ENCODE measurements around the gene TAF4.

TAF4 gene

GRCh38 chr20:62048346-62048761 lies 17.3 kb downstream of the TAF4 start:
- no peaks in the 10 kb centered on the region for H3K36me3 Mint-ChIP-seq
- H3K4me1 Mint-ChIP-seq: peaks cover 34% of the 10 kb centered on the region
- no peaks in the 10 kb centered on the region for H3K27me3 Mint-ChIP-seq
- ATAC-seq (ENCODE audit: low read depth) (no peak), DNase-seq (ENCODE audit: low spot score in 2 of 2) (no peak)
- no peak overlapping the region for H3K4me3 Mint-ChIP-seq
- H3K9me3 Mint-ChIP-seq: no peaks in the 10 kb centered on the region
- no peak overlapping the region for H3K27ac Mint-ChIP-seq

DNA sequence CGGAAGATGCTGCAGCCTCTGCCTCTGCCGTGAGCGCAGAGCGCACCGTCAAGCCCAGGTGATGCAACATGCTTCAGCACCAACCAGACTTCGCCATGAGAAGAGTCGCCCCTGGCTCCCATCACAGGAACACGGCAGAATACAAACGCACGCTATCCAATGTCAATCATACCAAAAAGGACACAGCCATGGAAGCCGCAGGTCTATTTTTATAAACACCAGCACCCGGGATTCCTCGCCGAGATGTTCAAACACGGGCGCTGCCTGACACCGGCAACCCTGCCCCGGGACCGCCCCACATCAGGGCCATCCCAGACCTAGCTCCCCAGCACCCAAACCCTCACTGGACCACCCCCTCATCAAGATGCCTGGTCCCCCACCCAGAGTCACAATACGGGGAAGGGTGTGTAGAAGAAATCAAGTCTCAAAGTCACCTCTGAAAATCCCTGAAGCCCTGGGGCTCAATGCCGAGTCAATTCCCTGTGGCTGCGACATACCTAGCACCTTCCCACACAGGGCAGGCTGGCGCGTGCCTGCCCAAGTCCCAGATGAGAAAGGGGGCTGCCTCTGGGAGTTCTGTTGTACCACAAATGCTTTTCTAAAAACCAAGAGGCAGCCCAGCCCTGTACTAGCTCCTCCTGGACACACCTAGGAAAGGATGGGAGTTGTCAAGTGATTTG lies 17.9 kb downstream of the TAF4 start:
- ATAC-seq (ENCODE audit: low read depth) (no peak), DNase-seq (ENCODE audit: low spot score in 2 of 2) (no peak)
- no peak overlapping the region for H3K27ac Mint-ChIP-seq
- no peaks in the 10 kb centered on the region for H3K9me3 Mint-ChIP-seq
- H3K27me3 Mint-ChIP-seq: no peaks in the 10 kb centered on the region
- no peak overlapping the region for H3K4me3 Mint-ChIP-seq
- no peaks in the 10 kb centered on the region for H3K36me3 Mint-ChIP-seq
- peaks cover 31% of the 10 kb centered on the region for H3K4me1 Mint-ChIP-seq

DNA sequence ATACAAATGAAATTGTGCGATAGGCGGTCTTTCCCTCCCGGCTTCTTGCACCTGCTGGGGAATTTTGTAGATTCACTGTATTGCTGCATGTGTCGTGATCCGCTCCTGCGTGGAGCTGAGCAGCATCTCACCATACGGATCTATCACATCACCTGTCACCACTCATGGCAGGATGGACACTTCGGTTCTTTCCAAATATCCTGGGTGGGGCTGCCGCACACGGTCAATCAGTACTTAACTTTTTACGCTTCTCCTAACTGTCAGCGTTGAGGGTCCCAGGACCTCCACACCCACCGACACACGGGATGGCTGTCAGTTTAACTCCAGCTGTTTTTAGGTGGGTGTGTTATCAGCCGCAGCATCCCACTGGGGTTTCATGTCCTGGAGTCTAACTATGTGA lies 19.2 kb downstream of the TAF4 start:
- H3K9me3 Mint-ChIP-seq: no peaks in the 10 kb centered on the region
- peaks cover 30% of the 10 kb centered on the region for H3K4me1 Mint-ChIP-seq
- peaks cover 2% of the 10 kb centered on the region for H3K36me3 Mint-ChIP-seq
- no peaks in the 10 kb centered on the region for H3K27me3 Mint-ChIP-seq
- no peak for DNase-seq (ENCODE audit: low spot score in 2 of 2)
- no peak for ATAC-seq (ENCODE audit: low read depth)
- no peak overlapping the region for H3K27ac Mint-ChIP-seq
- no peak overlapping the region for H3K4me3 Mint-ChIP-seq

GRCh38 chr20:62045529-62046285 lies 20.0 kb downstream of the TAF4 start:
- Mint-ChIP-seq H3K4me3 (no peak overlapping the region), H3K36me3 (peaks cover 3% of the 10 kb centered on the region), H3K27ac (no peak overlapping the region), H3K9me3 (no peaks in the 10 kb centered on the region), H3K4me1 (peaks cover 26% of the 10 kb centered on the region), H3K27me3 (no peaks in the 10 kb centered on the region)
- ATAC-seq (ENCODE audit: low read depth) (no peak), DNase-seq (ENCODE audit: low spot score in 2 of 2) (no peak)

DNA sequence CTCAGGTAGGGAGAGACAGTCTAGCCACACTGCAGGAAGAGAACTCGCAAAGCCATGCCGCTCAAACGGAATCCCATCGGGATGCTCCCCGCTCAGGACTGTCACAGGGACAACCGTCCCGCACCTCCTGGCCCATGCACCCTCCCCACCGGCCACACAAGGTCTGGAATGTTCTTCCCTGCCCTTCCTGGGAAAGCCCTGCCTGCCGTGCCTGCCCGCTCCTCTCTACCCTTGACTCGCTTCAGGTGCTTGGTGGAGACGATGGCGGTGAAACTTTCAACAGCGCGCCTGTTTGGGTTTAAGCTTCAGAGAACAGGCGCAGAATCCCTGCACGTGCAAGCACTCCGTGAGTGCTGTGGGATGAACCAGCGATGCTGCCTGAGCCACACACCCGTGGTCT lies 20.6 kb downstream of the TAF4 start:
- DNase-seq (ENCODE audit: low spot score in 2 of 2) (no peak), ATAC-seq (ENCODE audit: low read depth) (no peak)
- H3K36me3 Mint-ChIP-seq: peaks cover 3% of the 10 kb centered on the region
- H3K27me3 Mint-ChIP-seq: no peaks in the 10 kb centered on the region
- H3K9me3 Mint-ChIP-seq: no peaks in the 10 kb centered on the region
- H3K4me1 Mint-ChIP-seq: peaks cover 23% of the 10 kb centered on the region
- H3K4me3 Mint-ChIP-seq: no peak overlapping the region
- H3K27ac Mint-ChIP-seq: no peak overlapping the region

DNA sequence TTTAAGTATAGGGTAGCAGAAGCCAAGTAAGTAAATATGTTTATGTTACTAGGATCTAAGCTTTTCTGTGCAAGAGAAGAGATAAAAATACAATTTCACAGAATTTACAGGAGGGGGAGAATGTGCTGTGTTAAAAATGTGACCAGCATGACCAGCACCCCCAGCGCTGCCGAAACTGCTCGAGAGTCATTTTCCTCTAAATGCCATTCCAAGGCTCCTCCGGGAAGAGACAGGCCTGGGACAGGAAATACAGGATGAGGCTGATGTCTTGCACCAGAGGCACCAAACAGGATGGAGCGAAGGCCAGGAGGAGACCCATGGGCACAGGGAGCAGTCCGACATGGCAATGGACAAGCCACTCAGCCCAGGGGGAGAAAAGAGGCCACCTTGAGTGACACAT lies 21.1 kb downstream of the TAF4 start:
- Mint-ChIP-seq H3K27me3 (no peaks in the 10 kb centered on the region), H3K4me3 (no peak overlapping the region), H3K27ac (no peak overlapping the region), H3K4me1 (peaks cover 22% of the 10 kb centered on the region), H3K36me3 (peaks cover 3% of the 10 kb centered on the region), H3K9me3 (no peaks in the 10 kb centered on the region)
- DNase-seq (ENCODE audit: low spot score in 2 of 2) (no peak), ATAC-seq (ENCODE audit: low read depth) (no peak)

- Mint-ChIP-seq H3K27me3 (no peaks in the 10 kb centered on the region), H3K27ac (no peak overlapping the region), H3K4me1 (peaks cover 19% of the 10 kb centered on the region), H3K4me3 (no peak overlapping the region), H3K36me3 (peaks cover 3% of the 10 kb centered on the region), H3K9me3 (no peaks in the 10 kb centered on the region)
- DNase-seq (ENCODE audit: low spot score in 2 of 2): no peak
- ATAC-seq (ENCODE audit: low read depth): no peak
Measured at GRCh38 chr20:62043131-62043914, 22.4 kb downstream of the TAF4 start.

DNA sequence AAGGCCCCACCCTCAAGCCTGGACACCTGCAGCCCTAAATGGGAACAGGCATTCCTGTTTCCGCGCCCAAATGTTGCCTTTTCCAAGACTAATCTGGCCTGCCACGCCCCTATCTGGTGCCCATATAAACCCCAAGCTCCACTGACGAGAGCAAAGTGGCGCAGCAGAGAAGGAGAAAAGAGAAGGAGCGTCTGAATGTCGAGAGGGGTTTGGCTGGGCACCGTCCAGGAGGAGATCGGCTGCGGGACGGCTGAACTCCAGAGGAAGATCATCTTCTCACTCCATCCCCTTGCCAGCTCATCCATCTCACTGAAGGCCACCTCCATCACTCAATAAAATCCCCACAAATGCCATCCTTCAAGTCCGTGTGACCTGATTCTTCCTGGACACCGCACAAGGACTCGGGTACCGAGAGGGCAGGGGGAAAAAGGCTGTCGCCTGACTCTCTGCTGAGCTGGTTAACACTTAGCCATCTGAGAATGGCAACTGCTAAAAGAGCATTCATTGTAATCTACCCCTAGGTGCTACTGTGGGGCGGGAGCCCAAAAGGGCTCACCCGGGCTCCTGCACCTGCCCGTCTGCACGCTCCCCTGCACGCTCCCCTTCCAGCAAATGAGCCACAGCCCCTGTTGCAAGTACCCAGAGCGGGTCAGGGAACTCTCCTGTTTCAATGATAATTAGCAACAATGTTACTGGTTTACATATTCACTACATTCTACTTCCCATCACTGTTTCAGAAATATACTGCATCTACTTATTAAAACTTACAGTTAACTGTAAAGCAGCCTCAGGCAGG lies 23.5 kb downstream of the TAF4 start:
- H3K4me1 Mint-ChIP-seq: peaks cover 21% of the 10 kb centered on the region
- no peak overlapping the region for H3K27ac Mint-ChIP-seq
- no peak for DNase-seq (ENCODE audit: low spot score in 2 of 2)
- H3K4me3 Mint-ChIP-seq: no peak overlapping the region
- H3K36me3 Mint-ChIP-seq: peaks cover 7% of the 10 kb centered on the region
- ATAC-seq (ENCODE audit: low read depth): no peak
- no peaks in the 10 kb centered on the region for H3K27me3 Mint-ChIP-seq
- H3K9me3 Mint-ChIP-seq: no peaks in the 10 kb centered on the region

- DNase-seq (ENCODE audit: low spot score in 2 of 2) (no peak), ATAC-seq (ENCODE audit: low read depth) (no peak)
- H3K4me3 Mint-ChIP-seq: no peak overlapping the region
- no peak overlapping the region for H3K27ac Mint-ChIP-seq
- H3K36me3 Mint-ChIP-seq: peaks cover 7% of the 10 kb centered on the region
- peaks cover 28% of the 10 kb centered on the region for H3K4me1 Mint-ChIP-seq
- no peaks in the 10 kb centered on the region for H3K9me3 Mint-ChIP-seq
- H3K27me3 Mint-ChIP-seq: no peaks in the 10 kb centered on the region
Measured at GRCh38 chr20:62040933-62041332, 24.7 kb downstream of the TAF4 start.

GRCh38 chr20:62040381-62040922 lies 25.2 kb downstream of the TAF4 start:
- ATAC-seq (ENCODE audit: low read depth): no peak
- no peak overlapping the region for H3K27ac Mint-ChIP-seq
- H3K4me3 Mint-ChIP-seq: no peak overlapping the region
- peaks cover 7% of the 10 kb centered on the region for H3K36me3 Mint-ChIP-seq
- no peaks in the 10 kb centered on the region for H3K27me3 Mint-ChIP-seq
- no peaks in the 10 kb centered on the region for H3K9me3 Mint-ChIP-seq
- H3K4me1 Mint-ChIP-seq: peaks cover 30% of the 10 kb centered on the region
- no peak for DNase-seq (ENCODE audit: low spot score in 2 of 2)

DNA sequence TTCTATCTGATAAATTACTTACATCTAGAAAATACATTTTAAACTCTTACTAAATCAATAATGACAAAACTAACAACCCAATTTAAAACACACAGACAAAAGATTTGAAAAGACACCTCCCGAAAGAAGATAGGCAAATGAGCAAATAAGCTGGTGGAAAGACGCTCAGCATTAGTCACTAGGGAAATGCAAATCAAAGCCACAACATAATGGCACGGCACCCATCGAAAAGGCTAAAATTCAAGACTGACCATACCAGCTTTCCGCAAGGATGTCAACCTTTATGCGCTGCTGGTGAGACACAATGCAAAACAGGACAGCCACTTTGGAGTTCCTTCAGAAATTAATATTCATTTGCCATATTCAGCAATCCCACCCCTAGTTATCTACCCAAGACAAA lies 25.9 kb downstream of the TAF4 start:
- H3K9me3 Mint-ChIP-seq: no peaks in the 10 kb centered on the region
- DNase-seq (ENCODE audit: low spot score in 2 of 2) (no peak), ATAC-seq (ENCODE audit: low read depth) (peak; percentile 50)
- H3K27me3 Mint-ChIP-seq: no peaks in the 10 kb centered on the region
- H3K36me3 Mint-ChIP-seq: peaks cover 7% of the 10 kb centered on the region
- no peak overlapping the region for H3K27ac Mint-ChIP-seq
- H3K4me1 Mint-ChIP-seq: peaks cover 34% of the 10 kb centered on the region
- peak overlapping the region; percentile 30 for H3K4me3 Mint-ChIP-seq

DNA sequence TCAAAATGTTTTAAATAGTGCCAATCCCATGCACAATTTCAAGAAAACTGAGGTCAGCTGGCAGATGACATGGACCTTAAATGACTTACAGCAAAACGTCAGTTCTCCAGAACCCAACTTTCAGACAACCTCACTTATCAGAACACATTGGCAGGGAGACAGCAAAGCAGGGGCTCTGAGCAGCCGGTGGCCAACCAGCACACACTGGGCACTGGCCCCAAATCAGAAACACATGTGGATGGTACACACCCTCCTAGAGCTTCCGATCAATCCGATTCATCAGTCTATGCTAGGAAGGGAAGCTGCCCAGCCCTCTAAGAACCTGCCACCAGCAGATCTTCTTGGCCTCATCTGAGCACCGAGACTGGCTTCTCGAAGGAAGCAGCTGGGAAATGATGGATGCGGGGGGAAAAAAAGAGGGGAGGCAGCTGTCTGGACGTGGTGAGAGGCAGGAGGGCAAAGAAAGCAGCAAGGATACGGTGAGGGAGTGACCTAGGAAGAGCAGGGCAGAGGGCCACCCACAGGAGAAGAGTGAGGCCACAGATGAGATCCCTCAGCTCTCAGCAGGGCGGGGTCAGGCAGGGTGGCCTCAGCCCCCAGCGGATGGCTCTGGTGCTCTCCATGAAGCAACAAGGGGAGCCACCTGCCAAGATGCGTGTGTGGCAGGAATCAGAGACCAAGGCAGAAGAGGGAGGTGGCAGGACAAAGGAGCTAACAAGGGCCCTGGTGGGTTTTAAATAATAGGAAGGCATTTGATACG lies 32.9 kb downstream of the TAF4 start:
- Mint-ChIP-seq H3K9me3 (no peaks in the 10 kb centered on the region), H3K4me1 (peaks cover 37% of the 10 kb centered on the region), H3K27ac (peak overlapping the region; percentile 80), H3K4me3 (no peak overlapping the region), H3K36me3 (peaks cover 4% of the 10 kb centered on the region), H3K27me3 (no peaks in the 10 kb centered on the region)
- DNase-seq (ENCODE audit: low spot score in 2 of 2): no peak
- no peak for ATAC-seq (ENCODE audit: low read depth)

- ATAC-seq (ENCODE audit: low read depth): no peak
- H3K4me3 Mint-ChIP-seq: no peak overlapping the region
- no peaks in the 10 kb centered on the region for H3K27me3 Mint-ChIP-seq
- peak overlapping the region; percentile 80 for H3K27ac Mint-ChIP-seq
- peaks cover 35% of the 10 kb centered on the region for H3K4me1 Mint-ChIP-seq
- no peaks in the 10 kb centered on the region for H3K9me3 Mint-ChIP-seq
- DNase-seq (ENCODE audit: low spot score in 2 of 2): no peak
- peaks cover 3% of the 10 kb centered on the region for H3K36me3 Mint-ChIP-seq
Measured at GRCh38 chr20:62031462-62032092, 34.1 kb downstream of the TAF4 start.
